GM19397 (cell line): ENCODE measurements around the gene NCR3LG1.

Experiments used
- ATAC-seq: cut with Tn5 transposase; IDR thresholded peaks from one replicate; pipeline ENCODE4 v1.9.1; 2021; ENCODE audit warnings: mild to moderate bottlenecking, moderate library complexity; ENCODE audit not compliant: unreplicated experiment

Gene NCR3LG1

GRCh38 chr11:17391493-17392355 lies 40.1 kb downstream of the NCR3LG1 start:
- ATAC-seq: no peak

- ATAC-seq: no peak
Measured at GRCh38 chr11:17392872-17393271, 41.3 kb downstream of the NCR3LG1 start.

- ATAC-seq: no peak
Measured at GRCh38 chr11:17393472-17393871, 41.9 kb downstream of the NCR3LG1 start.

GRCh38 chr11:17394743-17395390 lies 43.3 kb downstream of the NCR3LG1 start:
- ATAC-seq: no peak

GRCh38 chr11:17395554-17395961 lies 44.0 kb downstream of the NCR3LG1 start:
- ATAC-seq: no peak

GRCh38 chr11:17395978-17396377 lies 44.4 kb downstream of the NCR3LG1 start:
- no peak for ATAC-seq

- ATAC-seq: no peak
Measured at GRCh38 chr11:17396598-17397310, 45.2 kb downstream of the NCR3LG1 start.

GRCh38 chr11:17397311-17398002 lies 45.9 kb downstream of the NCR3LG1 start:
- ATAC-seq: no peak

GRCh38 chr11:17399236-17399635 lies 47.6 kb downstream of the NCR3LG1 start:
- no peak for ATAC-seq

GRCh38 chr11:17400048-17400775 lies 48.6 kb downstream of the NCR3LG1 start:
- no peak for ATAC-seq

- no peak for ATAC-seq
Measured at GRCh38 chr11:17401316-17401715, 49.7 kb downstream of the NCR3LG1 start.

- no peak for ATAC-seq
Measured at GRCh38 chr11:17401841-17402240, 50.2 kb downstream of the NCR3LG1 start.

GRCh38 chr11:17402486-17402885 lies 50.9 kb downstream of the NCR3LG1 start:
- no peak for ATAC-seq

GRCh38 chr11:17403980-17404759 lies 52.6 kb downstream of the NCR3LG1 start:
- no peak for ATAC-seq

GRCh38 chr11:17405232-17406005 lies 53.8 kb downstream of the NCR3LG1 start:
- peak; percentile 50 for ATAC-seq

- ATAC-seq: no peak
Measured at GRCh38 chr11:17406082-17406817, 54.6 kb downstream of the NCR3LG1 start.

GRCh38 chr11:17406818-17407149 lies 55.2 kb downstream of the NCR3LG1 start:
- ATAC-seq: no peak

GRCh38 chr11:17407575-17407974 lies 56.0 kb downstream of the NCR3LG1 start:
- no peak for ATAC-seq
